ENCODE results near the gene FHIT.
A peak's percentile ranks its signal among the peaks of the same experiment; 100 is the strongest.
"Not testable (repeated sequence)": the region's sequence is repeated elsewhere in the genome, so short reads cannot be mapped to it uniquely, and the experiment has no call there.

FHIT gene

GRCh38 chr3:61224823-61225222 is 26.4 kb downstream of the FHIT start:
- no peak for DNase-seq

- DNase-seq, result no peak
Measured at GRCh38 chr3:61223451-61223850, 27.8 kb downstream of the FHIT start.

DNA sequence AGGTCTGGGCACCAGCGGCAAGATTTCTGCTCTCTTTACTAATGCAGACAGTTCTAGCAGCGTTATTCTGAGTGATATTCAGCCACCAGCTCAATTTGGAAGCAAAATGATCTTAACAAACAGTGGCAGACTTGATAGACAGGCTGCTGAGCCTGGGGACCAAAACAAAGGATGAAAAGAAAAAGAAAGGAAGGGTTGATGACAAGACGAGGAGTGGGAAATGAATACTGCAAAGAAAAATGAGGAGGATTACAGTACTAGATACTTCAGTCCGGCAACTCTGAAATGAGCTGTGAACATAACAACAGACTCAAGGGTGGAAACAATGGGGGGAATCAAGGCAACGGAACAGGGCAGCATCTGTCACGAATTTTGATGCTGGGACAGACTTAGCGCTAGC is 28.8 kb downstream of the FHIT start:
- DNase-seq, result no peak

DNA sequence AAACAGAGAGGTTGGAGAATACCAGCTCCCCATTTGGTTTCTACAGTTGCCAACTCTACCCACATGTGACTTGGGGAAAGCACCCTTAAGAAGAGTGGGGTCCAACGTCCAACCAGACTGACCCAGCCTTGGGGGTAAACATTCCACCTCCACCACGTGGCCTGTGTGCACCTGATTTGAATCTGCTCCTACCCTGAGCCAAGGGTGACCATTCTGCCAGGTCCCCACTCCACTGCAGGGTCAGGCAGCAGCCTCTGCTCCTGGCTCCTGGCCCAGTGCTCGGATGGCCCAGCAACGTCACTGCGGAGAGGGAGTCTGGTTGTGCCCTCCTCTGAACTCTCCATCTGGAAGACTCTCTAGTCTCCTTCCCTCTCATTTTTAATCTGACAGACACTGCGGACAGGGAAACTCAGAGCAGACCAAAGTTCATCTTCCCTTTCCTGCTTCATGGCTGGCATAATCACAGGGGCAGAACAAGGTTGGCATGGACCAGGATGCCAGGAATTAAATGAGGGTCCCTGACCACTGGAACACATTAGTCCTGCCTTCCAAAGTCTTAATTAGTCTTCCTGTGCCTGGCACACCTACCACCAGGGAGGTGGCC is 29.4 kb downstream of the FHIT start:
- DNase-seq, result no peak

GRCh38 chr3:61218504-61218903 is 32.7 kb downstream of the FHIT start:
- DNase-seq, result no peak

DNA sequence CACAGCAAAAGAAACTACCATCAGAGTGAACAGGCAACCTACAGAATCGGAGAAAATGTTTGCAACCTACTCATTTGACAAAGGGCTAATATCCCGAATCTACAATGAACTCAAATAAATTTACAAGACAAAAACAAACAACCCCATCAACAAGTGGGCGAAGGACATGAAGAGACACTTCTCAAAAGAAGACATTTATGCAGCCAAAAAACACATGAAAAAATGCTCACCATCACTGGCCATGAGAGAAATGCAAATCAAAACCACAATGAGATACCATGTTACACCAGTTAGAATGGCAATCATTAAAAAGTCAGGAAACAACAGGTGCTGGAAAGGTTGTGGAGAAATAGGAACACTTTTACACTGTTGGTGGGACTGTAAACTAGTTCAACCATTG is 35.1 kb downstream of the FHIT start:
- not testable (repeated sequence) for DNase-seq

DNA sequence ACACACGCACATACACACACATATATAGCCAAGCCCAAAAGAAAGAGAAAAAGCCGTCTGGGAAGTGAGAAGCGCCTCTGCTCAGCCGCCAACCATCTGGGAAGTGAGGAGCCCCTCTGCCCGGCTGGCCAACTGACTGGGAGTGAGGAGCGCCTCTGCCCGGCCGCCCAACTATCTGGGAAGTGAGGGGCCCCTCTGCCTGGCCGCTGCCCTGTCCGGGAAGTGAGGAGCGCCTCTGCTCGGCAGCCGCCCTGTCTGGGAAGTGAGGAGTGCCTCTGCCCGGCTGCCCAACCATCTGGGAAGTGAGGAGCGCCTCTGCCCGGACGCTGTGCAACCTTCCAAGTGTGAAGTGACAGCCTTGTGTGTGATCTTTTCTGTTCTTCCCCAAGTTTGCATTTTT is 49.2 kb downstream of the FHIT start:
- DNase-seq, result no peak

DNA sequence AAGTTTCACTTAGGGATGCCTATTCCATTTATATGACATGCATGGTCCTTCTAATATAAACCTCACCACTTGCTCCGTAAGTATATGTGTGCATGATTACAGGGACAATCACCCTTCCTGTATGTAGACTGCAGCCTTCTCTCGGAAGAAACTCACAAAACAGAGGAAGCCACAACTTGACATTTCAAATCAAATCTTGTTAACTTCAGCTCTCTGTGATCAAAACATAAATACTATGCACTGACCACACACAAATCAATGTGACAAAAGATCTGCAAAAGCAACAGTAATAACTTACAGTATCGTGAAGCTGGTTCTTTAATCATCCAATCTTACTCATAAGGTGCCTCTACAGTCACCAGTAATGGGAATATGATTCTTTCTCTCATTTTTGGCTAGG is 50.2 kb downstream of the FHIT start:
- no peak for DNase-seq

DNA sequence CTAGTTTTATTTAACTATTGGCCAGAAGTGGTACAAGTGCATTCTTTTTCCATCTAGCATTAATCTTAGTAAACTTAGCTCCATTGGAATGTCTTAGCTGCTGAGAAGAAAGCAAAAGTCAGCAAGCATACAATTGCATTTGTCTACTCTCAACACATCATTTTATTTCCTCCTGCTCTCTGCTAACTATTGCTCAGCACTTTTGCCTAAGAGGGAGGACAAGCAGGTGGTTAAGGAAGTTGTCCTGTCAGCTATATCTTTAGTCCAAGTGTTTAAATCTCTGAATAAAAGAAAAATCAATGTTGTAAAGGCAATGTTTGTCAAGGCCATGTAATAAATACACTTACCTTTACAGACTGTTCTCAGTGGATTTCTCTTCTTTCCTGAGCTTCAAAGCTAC is 51.0 kb downstream of the FHIT start:
- no peak for DNase-seq

- no peak for DNase-seq
Measured at GRCh38 chr3:61199843-61200242, 51.4 kb downstream of the FHIT start.

GRCh38 chr3:61194892-61195538 is 56.2 kb downstream of the FHIT start:
- no peak for DNase-seq

- DNase-seq, result no peak
Measured at GRCh38 chr3:61192222-61192621, 59.0 kb downstream of the FHIT start.

GRCh38 chr3:61190205-61190604 is 61.0 kb downstream of the FHIT start:
- not testable (repeated sequence) for DNase-seq

- no peak for DNase-seq
Measured at GRCh38 chr3:61186030-61186429, 65.2 kb downstream of the FHIT start.

GRCh38 chr3:61184956-61185355 is 66.3 kb downstream of the FHIT start:
- DNase-seq, result no peak

DNA sequence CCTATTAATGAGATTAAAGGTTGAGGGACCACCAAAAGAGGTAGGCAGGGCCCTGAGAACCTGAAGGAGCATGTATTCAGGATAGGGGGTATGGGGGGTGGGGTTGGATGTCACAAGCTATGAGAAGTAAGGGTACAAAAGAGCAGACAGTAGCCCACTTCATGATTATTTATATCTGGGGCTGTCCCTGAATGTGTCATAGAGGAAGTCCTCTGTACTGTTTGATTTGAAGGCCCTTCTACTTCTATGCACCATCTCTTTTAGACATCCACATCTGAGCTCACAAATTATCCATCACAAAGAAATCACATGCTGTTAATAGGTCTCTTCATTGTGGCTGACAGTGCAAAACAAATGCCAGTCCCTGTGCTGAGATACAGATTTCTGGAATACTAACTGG is 68.6 kb downstream of the FHIT start:
- no peak for DNase-seq

GRCh38 chr3:61181874-61182273 is 69.4 kb downstream of the FHIT start:
- DNase-seq, result peak; percentile 12

GRCh38 chr3:61180206-61180605 is 71.0 kb downstream of the FHIT start:
- DNase-seq, result no peak

GRCh38 chr3:61178167-61178566 is 73.1 kb downstream of the FHIT start:
- no peak for DNase-seq

GRCh38 chr3:61177450-61177849 is 73.8 kb downstream of the FHIT start:
- no peak for DNase-seq

DNA sequence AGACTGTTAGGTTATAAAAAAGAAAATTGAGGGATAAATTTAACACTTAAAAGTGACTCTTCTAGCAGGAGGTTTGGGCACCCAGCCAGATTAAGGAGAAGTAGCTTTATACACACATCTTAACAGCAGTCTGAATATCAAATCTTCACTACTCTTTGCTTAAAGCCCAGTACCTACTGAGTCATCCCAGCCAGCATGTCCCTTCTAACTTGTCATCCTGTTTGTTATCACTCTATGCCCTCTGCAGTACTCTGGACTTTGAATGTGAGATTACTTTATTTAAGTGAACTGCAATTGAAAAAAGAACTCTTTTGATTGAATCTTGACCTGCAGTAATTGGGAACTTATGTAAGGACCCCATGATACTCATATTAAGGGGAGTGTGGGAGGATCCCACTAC is 77.6 kb downstream of the FHIT start:
- no peak for DNase-seq

DNA sequence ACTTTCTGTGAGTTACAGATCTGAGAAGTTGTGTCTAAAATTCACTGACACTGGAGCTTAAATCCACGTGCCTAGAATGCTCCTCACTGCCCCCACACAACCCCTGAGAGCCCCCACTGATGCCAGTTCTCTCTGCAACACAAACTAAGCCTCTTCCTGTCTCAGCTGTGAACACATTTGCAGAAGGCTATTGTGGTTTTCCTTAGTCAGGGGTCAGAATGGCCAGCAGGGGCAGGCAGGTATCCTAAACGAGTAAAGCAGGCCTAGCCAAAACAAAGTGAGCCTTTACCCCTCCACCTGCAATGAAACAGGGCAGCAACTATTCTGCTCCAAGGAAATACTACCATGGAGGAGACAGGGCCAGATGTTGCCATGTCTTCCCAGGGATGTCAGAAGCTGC is 78.6 kb downstream of the FHIT start:
- no peak for DNase-seq

GRCh38 chr3:61172203-61172602 is 79.0 kb downstream of the FHIT start:
- no peak for DNase-seq

DNA sequence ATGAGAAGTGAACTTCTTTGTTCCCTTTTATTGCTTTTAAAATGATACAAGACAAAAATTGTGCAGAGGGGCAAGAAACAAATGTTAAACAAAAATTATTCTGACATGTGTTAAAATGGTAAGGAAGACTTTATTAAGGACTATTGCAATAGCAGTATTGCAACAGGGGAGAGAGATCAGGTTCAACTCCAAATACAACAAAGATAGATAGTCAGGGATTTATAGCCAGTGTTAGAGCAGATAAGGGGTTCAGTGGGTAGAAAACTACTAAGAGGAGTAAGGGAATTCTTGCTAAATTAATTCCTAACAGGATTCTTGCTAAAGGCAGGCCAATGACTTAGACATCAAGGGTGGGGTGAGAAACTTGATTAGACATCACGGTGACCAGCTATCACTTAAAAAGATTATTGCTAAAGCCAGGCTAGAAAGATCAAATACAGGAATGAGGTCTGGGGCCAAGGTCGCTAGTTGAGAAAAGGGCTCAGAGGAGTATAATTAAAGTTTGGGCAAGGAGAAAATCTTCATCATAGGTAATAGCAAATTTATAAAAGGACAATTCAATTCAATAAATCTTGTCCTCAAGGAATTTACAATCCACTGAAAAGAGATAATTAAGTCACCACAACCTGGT is 81.5 kb downstream of the FHIT start:
- no peak for DNase-seq

DNA sequence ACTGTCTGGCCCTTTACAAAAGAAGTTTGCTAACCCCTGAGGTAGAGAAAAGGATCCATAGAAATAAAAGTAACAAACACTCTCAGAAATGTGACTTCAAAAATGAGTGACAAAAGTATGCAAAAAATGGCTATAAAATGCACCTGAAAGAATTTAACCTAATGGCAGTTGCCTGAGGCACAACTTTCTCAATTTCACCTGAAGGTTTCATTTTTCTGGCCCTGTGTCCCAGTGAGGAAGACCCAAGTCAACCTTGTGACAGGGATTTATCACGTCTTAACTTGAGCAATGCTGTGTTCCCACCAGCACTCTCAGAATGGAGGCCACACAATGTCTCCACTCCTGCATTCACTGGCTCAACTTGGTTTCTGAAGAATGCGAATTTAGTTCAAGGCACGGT is 83.0 kb downstream of the FHIT start:
- no peak for DNase-seq

All from NCI-H510A treated with DMSO at 0.1 percent for 48 hours (cell line).